RWPE2 (cell line): Measurements from ENCODE around the gene TSPAN16.
A peak's percentile ranks its signal among the peaks of the same experiment; 100 is the strongest.
"Not testable (repeated sequence)": the region's sequence is repeated elsewhere in the genome, so short reads cannot be mapped to it uniquely, and the experiment has no call there.

ENCODE experiments used
- ATAC-seq: fragments of 200-7000 bp; cut with Tn5 transposase; 3 replicates; pipeline ENCODE4 v1.9.1; 2021; ENCODE audit warnings: low read depth
- DNase-seq: peaks from one replicate; pipeline ENCODE4 v3.0.0-alpha.2; 2020; ENCODE audit warnings: low spot score
- H3K27ac ChIP-seq: fragments of 450-650 bp; 2 replicates; pipeline ENCODE4 v1.5.1; 2017; ENCODE audit warnings: mild to moderate bottlenecking; ENCODE audit not compliant: poor library complexity, severe bottlenecking
- H3K27me3 ChIP-seq: fragments of 250-450 bp; sonication (Bioruptor Pico); 2 replicates; pipeline ENCODE4 v1.5.1; 2021; ENCODE audit warnings: mild to moderate bottlenecking, moderate library complexity; ENCODE audit not compliant: insufficient read depth, poor library complexity, severe bottlenecking
- H3K36me3 ChIP-seq: fragments of 250-450 bp; sonication (Bioruptor Pico); 2 replicates; pipeline ENCODE4 v1.5.1; 2020; ENCODE audit warnings: low read depth, mild to moderate bottlenecking, moderate library complexity
- H3K4me1 ChIP-seq: fragments of 250-450 bp; sonication (Bioruptor Pico); 2 replicates; pipeline ENCODE4 v1.5.1; 2021; ENCODE audit warnings: mild to moderate bottlenecking, moderate library complexity; ENCODE audit not compliant: insufficient read depth, poor library complexity, severe bottlenecking
- H3K4me3 ChIP-seq: fragments of 250-450 bp; sonication (Bioruptor Pico); 2 replicates; pipeline ENCODE4 v1.5.1; 2021; ENCODE audit warnings: mild to moderate bottlenecking, moderate library complexity; ENCODE audit not compliant: severe bottlenecking
- H3K9me3 ChIP-seq: fragments of 250-450 bp; sonication (Bioruptor Pico); 2 replicates; pipeline ENCODE4 v1.5.1; 2021; ENCODE audit warnings: mild to moderate bottlenecking, moderate library complexity; ENCODE audit not compliant: severe bottlenecking
- TF ChIP-seq, protein P1 (sequence below): fragments of 450-650 bp; IDR thresholded peaks from one replicate; pipeline ENCODE4 v1.5.1; 2017; ENCODE audit warnings: mild to moderate bottlenecking, moderate library complexity; ENCODE audit not compliant: poor library complexity, severe bottlenecking

Gene TSPAN16

GRCh38 chr19:11347546-11348039, 51.6 kb downstream of the TSPAN16 start:
- Histone ChIP-seq H3K4me3 (no peak overlapping the region), H3K27me3 (no peaks in the 10 kb centered on the region), H3K27ac (no peak overlapping the region), H3K4me1 (peaks cover 10% of the 10 kb centered on the region), H3K36me3 (no peaks in the 10 kb centered on the region), H3K9me3 (peaks cover 5% of the 10 kb centered on the region)
- no peak for DNase-seq
- no peak for ATAC-seq
- TF ChIP-seq, protein P1, sequence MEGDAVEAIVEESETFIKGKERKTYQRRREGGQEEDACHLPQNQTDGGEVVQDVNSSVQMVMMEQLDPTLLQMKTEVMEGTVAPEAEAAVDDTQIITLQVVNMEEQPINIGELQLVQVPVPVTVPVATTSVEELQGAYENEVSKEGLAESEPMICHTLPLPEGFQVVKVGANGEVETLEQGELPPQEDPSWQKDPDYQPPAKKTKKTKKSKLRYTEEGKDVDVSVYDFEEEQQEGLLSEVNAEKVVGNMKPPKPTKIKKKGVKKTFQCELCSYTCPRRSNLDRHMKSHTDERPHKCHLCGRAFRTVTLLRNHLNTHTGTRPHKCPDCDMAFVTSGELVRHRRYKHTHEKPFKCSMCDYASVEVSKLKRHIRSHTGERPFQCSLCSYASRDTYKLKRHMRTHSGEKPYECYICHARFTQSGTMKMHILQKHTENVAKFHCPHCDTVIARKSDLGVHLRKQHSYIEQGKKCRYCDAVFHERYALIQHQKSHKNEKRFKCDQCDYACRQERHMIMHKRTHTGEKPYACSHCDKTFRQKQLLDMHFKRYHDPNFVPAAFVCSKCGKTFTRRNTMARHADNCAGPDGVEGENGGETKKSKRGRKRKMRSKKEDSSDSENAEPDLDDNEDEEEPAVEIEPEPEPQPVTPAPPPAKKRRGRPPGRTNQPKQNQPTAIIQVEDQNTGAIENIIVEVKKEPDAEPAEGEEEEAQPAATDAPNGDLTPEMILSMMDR = no peak

DNA sequence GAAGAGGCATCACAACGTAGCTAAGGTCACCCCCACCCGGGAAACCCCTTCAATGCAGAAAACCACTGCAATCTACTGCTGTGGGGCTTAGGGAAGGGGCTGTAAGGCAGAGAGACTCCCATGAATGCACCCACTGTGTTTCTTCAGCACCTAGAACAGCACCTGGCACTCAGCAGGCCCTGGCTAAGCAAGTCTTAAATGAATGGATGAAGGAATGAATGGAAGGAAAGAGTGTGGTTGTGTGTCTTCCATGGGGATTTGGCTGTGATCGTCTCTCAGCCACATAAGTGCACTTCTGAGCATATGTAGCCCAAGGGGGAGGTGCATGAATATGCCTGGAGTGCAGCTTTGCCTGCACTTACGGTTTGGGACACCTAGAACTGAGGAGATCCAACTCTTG, 53.2 kb downstream of the TSPAN16 start:
- no peaks in the 10 kb centered on the region for H3K36me3 ChIP-seq
- H3K4me3 ChIP-seq = no peak overlapping the region
- TF ChIP-seq, protein P1 = no peak
- H3K9me3 ChIP-seq = peaks cover 5% of the 10 kb centered on the region
- ATAC-seq (no peak), DNase-seq (no peak)
- H3K27ac ChIP-seq = no peak overlapping the region
- no peaks in the 10 kb centered on the region for H3K27me3 ChIP-seq
- peaks cover 7% of the 10 kb centered on the region for H3K4me1 ChIP-seq

DNA sequence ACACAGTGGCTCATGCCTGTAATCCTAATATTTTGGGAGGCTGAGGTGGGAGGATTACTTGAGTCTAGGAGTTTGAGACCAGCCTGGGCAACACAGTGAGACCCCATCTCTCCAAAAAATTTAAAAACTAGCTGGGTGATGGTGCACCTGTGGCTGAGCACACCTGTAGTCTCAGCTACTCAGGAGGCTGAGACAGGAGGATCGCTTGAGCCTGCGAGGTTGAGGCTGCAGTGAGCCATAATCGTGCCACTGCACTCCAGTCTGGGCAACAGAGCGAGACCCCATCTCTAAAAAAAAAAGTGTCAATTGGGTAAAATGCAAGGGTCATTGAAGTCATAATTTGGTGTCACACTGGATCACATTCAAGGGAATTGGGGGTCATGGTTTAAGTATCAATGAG, 58.1 kb downstream of the TSPAN16 start:
- not testable (repeated sequence) for H3K4me1 ChIP-seq

DNA sequence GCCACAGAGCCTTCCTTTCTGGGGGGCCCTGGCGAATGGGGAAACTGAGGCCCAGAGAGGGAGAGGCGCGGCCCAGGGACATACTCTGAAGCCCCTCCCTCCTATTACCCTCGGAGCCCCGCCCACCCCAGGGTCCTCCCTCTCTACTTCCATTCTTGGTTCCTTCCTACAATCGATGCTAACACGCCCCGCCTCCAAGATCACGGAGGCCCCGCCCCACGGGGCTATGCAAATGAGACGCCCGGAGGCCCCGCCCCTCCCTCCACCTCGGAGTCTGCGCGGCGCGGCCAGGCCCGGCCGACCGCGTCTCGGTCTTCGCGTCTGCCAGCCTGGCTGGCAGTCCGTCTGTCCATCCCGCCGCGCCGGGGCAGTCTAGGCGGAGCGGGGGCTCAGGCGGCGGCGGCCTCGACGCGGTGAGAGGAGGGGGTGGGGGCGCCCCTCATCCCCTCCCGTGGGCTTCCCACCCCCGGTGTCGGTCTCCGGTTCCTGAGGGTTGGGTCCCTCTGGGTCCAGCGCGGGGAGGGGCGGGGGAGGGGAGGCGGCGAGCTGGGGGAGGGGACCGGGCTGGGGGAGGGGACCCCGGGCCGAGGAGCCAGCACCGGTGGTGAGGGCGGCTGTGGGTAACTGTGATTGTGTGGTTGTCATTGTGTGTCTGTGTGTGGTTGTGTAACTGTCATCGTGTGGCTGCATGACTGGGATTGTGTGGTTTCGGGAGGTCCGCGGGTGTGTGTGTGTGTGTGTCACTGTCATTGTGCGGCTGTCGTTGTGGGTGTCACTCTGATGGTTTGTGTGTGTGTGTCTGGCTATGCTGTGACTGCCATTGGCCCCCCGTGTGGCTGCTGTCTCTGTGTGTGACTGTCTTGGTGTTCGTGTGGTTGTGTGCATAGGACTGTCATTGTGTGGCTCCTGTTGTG, 59.5 kb downstream of the TSPAN16 start, which contains the start of gene PLPPR2:
Gene PLPPR2 (plus strand): TSS at position 273 of the 914 bp plus-strand sequence. CDS start 2,242 bp downstream, outside the sequence.
- TF ChIP-seq, protein P1 = no peak
- Histone ChIP-seq H3K36me3 (no peaks in the 10 kb centered on the region), H3K27me3 (no peaks in the 10 kb centered on the region), H3K4me3 (peak within 1 kb of the TSS; percentile 40), H3K9me3 (no peaks in the 10 kb centered on the region), H3K4me1 (no peaks in the 10 kb centered on the region), H3K27ac (no peak within 1 kb of the TSS)
- peak; percentile 93 for ATAC-seq
- peak; percentile 91 for DNase-seq

More for the DNA sequence above, 58.1 kb downstream of the TSPAN16 start:
- not testable (repeated sequence) for ATAC-seq, H3K27me3 ChIP-seq, H3K4me3 ChIP-seq, DNase-seq, H3K36me3 ChIP-seq, H3K9me3 ChIP-seq, H3K27ac ChIP-seq

GRCh38 chr19:11356074-11356397, 60.1 kb downstream of the TSPAN16 start:
- no peaks in the 10 kb centered on the region for H3K9me3 ChIP-seq
- H3K36me3 ChIP-seq = no peaks in the 10 kb centered on the region
- H3K4me3 ChIP-seq = peak overlapping the region; percentile 40
- no peak overlapping the region for H3K27ac ChIP-seq
- H3K27me3 ChIP-seq = no peaks in the 10 kb centered on the region
- H3K4me1 ChIP-seq = no peaks in the 10 kb centered on the region
- TF ChIP-seq, protein P1 = no peak
- no peak for ATAC-seq
- DNase-seq = no peak
